ENCODE results near the gene LSM12.

DNA sequence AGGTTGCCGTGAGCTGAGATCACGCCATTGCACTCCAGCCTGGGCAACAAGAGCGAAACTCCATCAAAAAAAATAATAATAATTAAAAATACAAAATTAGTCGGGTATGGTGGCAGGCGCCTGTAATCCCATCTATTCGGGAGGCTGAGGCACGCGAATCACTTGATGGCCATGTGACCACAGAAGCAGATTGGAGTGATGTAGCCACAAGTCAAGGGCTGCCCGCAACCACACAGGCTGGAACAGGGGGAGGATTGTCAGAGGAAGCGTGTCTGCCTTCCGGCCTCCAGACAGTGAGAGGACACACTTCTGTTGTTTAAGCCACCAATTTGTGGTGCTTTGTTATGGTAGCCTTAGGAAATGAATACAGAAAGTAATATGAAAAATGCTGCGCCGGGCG, 73.8 kb downstream of the LSM12 start:
- TF ChIP-seq CTCF (IDR thresholded peaks at IDR 0.05) (no peak), ZFX (IDR thresholded peaks at IDR 0.05; ENCODE audit: borderline replicate concordance) (no peak)
